ENCODE data around the gene MRAP2. TPM values are rescaled to one million over a fixed set of nuclear protein-coding genes. Genes with fewer than 3 reads are reported as not detected.
"Not testable (repeated sequence)": the region's sequence is repeated elsewhere in the genome, so short reads cannot be mapped to it uniquely, and the experiment has no call there.

MRAP2 gene
- polyA plus RNA-seq, 12 donors, result 8.5 to 40.7 (median 26.3) TPM; not detected in 1

DNA sequence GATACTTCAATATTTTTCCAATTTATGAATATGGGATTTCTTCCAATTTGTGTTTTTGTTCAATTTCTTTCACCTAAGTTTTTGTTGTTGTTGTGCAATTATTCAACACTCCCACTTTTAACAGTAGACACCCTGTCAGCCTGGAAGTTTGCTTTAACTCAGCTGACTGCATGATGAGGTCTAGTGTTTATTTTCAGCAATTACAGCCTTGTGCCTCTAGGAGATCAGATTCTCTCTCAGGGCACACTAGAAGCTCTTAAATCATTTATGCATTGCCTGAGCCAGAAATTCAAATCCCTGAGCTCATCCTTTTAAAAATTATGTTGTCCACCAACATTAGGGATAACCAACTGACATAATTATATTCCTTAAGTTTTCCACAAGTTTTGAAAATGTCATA, 85.7 kb downstream of the MRAP2 start:
- no peak for DNase-seq

DNA sequence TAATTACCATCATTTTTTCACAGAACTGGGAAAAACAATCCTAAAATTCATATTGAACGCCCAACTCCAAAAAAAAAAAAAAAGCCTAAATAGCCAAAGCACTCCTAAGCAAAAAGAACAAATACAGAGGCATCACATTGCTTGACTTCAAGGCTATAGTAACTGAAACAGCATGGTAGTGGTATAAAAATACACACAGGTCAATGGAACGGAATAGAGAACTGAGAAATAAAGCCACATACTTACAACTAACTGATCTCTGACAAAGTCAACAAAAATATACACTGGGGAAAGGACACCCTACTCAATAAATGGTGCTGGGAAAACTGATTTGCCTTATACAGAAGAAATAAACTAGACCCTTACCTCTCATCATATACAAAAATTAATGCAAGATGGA, 89.6 kb downstream of the MRAP2 start:
- no peak for DNase-seq

DNA sequence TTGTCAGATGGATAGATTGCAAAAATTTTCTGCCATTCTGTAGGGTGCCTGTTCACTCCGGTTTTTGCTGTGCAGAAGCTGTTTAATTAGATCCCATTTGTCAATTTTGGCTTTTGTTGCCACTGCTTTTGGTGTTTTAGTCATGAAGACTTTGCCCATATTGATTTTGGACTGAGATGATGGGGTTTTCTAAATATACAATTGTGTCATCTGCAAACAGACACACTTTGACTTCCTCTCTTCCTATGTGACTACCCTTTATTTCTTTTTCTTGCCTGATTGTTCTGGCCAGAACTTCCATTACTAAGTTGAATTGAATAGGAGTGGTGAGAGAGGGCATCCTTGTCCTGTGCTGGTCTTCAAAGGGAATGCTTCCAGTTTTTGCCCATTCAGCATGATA, 96.0 kb downstream of the MRAP2 start:
- not testable (repeated sequence) for DNase-seq

DNA sequence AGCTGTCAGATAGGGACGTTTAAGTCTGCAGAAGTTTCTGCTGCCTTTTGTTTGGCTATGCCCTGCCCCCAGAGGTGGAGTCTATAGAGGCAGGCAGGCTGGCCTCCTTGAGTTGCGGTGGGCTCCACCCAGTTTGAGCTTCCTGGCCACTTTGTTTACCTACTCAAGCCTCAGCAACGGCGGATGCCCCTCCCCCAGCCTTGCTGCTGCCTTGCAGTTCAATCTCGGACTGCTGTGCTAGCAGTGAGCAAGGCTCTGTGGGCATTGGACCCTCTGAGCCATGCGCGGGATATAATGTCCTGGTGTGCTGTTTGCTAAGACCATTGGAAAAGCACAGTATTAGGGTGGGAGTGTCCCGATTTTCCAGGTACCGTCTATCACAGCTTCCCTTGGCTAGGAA, 99.8 kb downstream of the MRAP2 start:
- not testable (repeated sequence) for DNase-seq

DNA sequence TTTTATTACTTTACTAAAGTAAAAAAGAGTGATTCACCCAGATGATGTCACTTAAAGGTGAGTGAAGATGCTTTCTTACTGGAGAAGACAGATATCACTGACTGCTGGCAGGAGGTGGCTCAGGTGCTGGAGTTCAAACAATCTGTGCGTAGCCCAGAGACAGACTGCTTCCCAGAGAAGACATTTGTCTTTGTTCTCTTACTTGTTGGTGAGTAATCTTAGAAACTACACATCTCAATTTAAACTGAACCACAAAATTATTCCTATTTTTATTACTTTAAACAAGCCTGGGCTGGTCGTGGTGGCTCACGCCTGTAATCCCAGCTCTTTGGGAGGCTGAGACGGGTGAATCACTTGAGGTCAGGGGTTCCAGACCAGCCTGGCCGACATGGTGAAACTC, 101.7 kb downstream of the MRAP2 start:
- DNase-seq, result no peak

DNA sequence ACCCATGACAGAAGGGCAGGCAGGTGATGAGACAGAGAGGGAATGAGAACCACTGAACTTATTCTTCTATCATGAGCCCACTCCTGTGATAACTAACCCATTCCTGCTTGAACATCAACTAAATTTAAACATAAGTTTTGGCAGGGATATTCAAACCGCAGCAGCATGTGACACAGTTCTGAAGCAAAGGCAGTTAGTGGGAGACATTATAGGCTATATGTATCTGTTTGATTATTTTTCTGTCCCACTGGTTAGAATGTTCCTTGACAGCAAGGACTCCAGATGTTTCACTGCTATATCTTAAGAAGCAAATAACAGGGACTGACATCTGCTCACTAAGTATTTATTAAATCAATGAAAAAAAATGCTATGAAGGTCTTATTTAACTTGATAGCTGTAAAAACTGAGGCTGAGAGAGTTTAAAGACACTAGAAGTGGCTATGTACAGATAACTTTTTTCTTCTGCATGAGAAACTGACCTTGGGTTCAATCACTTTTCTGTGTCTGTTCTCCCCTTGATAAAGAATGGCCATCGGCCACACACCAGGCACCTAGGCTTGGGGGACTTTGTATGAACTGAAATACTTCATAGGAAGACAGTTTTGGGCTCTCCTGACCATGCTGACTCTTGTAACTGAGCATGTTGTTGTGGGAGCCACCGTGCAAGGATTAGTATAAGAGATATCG, 102.9 kb downstream of the MRAP2 start:
- no peak for DNase-seq

DNA sequence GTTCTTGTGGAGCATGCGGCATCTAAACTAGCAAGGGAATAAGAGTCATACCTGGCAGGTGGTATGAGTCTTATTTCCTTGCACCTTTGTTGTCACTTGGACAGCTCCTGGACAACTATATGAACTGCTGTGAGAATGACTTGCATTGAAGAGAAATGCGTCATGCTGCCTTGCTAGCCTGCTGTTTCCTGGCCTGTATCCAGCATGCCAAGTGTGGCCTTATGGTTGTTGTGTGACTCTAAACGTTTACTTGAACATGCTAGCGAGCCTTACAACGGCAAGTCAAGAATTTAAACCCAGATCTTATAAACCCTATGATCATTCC, 103.4 kb downstream of the MRAP2 start:
- no peak for DNase-seq

DNA sequence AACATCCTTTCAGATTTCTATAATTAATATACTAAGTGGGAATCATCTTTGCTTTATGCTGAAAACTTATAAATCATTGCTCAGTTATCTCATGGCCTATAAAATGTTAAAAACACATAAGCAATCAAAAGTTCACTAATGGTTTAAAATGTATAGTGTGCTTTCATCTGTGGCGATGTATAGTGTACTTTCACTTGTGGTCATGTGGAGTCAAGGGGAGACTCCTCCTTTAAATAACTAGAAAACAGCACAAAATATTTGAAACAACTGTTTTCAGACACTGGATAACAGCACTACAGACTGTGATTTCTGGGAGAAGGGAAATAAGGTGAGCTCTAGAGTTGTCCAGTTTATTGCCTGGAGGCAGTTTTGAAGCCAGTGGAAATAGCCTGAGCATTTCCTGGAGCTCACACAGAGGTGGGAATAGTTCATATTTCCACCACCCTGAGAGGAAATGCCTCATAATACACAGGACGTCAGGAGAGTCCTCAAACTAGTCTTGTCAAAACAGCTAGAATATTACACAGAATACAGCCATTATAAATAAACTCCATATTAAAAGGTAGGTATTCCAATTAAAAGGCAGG, 104.5 kb downstream of the MRAP2 start:
- no peak for DNase-seq

DNA sequence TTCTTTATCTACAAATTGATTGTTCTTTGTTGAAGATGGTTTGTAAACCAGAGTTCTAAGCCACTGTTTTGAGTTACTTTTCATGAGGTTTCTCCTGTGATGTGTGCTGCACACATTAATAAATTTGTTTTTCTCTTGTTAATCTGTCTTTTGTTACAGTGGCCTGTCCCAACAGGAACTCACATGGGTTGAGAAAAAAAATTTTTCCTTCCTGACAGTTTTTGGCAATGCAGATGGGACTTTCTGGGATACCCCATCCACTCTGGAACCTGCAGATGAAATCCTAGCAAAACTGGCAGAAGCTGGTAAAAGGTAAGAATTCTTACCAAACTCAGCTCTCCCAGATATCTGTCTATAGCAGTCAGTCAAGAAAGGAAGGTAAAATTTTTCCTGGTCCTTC, 105.7 kb downstream of the MRAP2 start:
- DNase-seq, result no peak

Other genes starting within 250 kb of the MRAP2 start
- gene RIPPLY2, start 180.4 kb upstream of the MRAP2 start, polyA plus RNA-seq (ENCODE audit: insufficient read length in 12 of 12), result under 1 TPM in 2 of 12 donors, not detected in 10; 0.13 to 0.33 TPM
- gene CYB5R4, start 174.1 kb upstream of the MRAP2 start, polyA plus RNA-seq (ENCODE audit: insufficient read length in 12 of 12), result 10 to 100 TPM in 9 of 12 donors, 1 to 10 TPM in 2, not detected in 1; 8.6 to 14.6 (median 12.6) TPM
- gene CEP162, start 193.9 kb downstream of the MRAP2 start, polyA plus RNA-seq (ENCODE audit: insufficient read length in 12 of 12), result 10 to 100 TPM in 4 of 12 donors, 1 to 10 TPM in 7, not detected in 1; 4.9 to 14.9 (median 8.0) TPM